HCT116 (cell line): ENCODE measurements around the gene FGF8. TPM values are rescaled to one million over a fixed set of nuclear protein-coding genes. Genes with fewer than 3 reads are reported as not detected.
"Not testable (repeated sequence)": the region's sequence is repeated elsewhere in the genome, so short reads cannot be mapped to it uniquely, and the experiment has no call there.

Experiments
- ATAC-seq: fragments of 200-7000 bp; cut with Tn5 transposase; 2 replicates; pipeline ENCODE4 v1.9.1; 2020; ENCODE audit warnings: mild to moderate bottlenecking, moderate library complexity
- BruUV-seq: library from RNA; stranded (reverse); fragments of 400-500 nt; replicated peaks from 2 replicates; lab custom pipeline; 2021; lab: Mats Ljungman, UMichigan
- CTCF ChIA-PET: fragments of 300-600 bp; sonication (Branson Sonifier 250); formaldehyde crosslinking; loops from one replicate; lab custom pipeline; 2021; ENCODE audit warnings: antibody characterized with exemption; lab: Charles Lee
- POLR2A ChIA-PET: fragments of 300-600, 350-600 bp; sonication (Branson Sonifier 250); formaldehyde crosslinking; loops from one replicate; lab custom pipeline; 2021; ENCODE audit warnings: antibody characterized with exemption; lab: Charles Lee
- RAD21 ChIA-PET, 2 experiments: fragments of 300-600 bp; sonication (Branson Sonifier 250); formaldehyde crosslinking; loops; one replicate each; lab custom pipeline; 2023; ENCODE audit warnings: low total read pairs in 2 of 2; ENCODE audit not compliant: uncharacterized antibody in 2 of 2, unreplicated experiment in 2 of 2, low non-redundant PET in 1 of 2; lab: Charles Lee
- DNase-seq: peaks from one replicate; pipeline ENCODE4 v3.0.0-alpha.2; 2010; ENCODE audit warnings: low read depth, low spot score
- H2AFZ ChIP-seq: fragments of 200-600 bp; shearing (Covaris generic), sonication (generic); 2 replicates; pipeline ENCODE4 v1.6.1; 2017; ENCODE audit warnings: low read depth, mixed run types, mixed read lengths, antibody characterized with exemption, low read length; ENCODE audit not compliant: poor library complexity, severe bottlenecking
- H3K27ac ChIP-seq: 2 replicates; pipeline ENCODE4 v1.5.1; 2012; ENCODE audit warnings: low read depth, low read length
- H3K27me3 ChIP-seq: fragments of 200-600 bp; sonication (generic); 2 replicates; pipeline ENCODE4 v1.6.1; 2016; ENCODE audit warnings: mixed run types, low read length, mixed read lengths; ENCODE audit not compliant: insufficient read depth
- H3K36me3 ChIP-seq, 2 experiments: fragments of 200-500 bp in 1 of 2; fragments of 200-600 bp in 1 of 2; sonication (Bioruptor generic) in 1 of 2; sonication (generic) in 1 of 2; 2 replicates each; pipeline versions ENCODE4 v1.5.1 to v1.6.1; 2014 to 2016; ENCODE audit warnings: low read length in 2 of 2, inconsistent platforms in 1 of 2, mixed read lengths in 1 of 2, mixed run types in 1 of 2; ENCODE audit not compliant: insufficient read depth in 2 of 2, control insufficient read depth in 1 of 2
- H3K4me1 ChIP-seq, 2 experiments: fragments of 200-600 bp in 1 of 2; sonication (generic) in 1 of 2; 2 replicates each; pipeline versions ENCODE4 v1.5.1 to v1.6.1; 2012 to 2017; ENCODE audit warnings: low read length in 2 of 2, inconsistent platforms in 1 of 2, mild to moderate bottlenecking in 1 of 2, mixed read lengths in 1 of 2, mixed run types in 1 of 2, moderate library complexity in 1 of 2; ENCODE audit not compliant: insufficient read depth in 2 of 2, control insufficient read depth in 1 of 2
- H3K4me2 ChIP-seq: fragments of 200-600 bp; sonication (generic); 2 replicates; pipeline ENCODE4 v1.6.1; 2017; ENCODE audit warnings: mixed run types, low read length, mixed read lengths
- H3K4me3 ChIP-seq, 2 experiments: fragments of 200-600 bp in 1 of 2; sonication (generic) in 1 of 2; replicated peaks in 1 of 2; 2 replicates each; pipeline ENCODE4 v1.5.1; 2011 to 2016; ENCODE audit warnings: low read length in 2 of 2, control low read depth in 1 of 2, low read depth in 1 of 2, mild to moderate bottlenecking in 1 of 2, mixed read lengths in 1 of 2, mixed run types in 1 of 2
- H3K79me2 ChIP-seq: fragments of 200-600 bp; sonication (generic); 2 replicates; pipeline ENCODE4 v1.6.1; 2017; ENCODE audit warnings: mild to moderate bottlenecking, mixed run types, low read length, moderate library complexity, mixed read lengths; ENCODE audit not compliant: insufficient read depth
- H3K9ac ChIP-seq: fragments of 200-600 bp; sonication (generic); 2 replicates; pipeline ENCODE4 v1.6.1; 2016; ENCODE audit warnings: low read length, mixed read lengths
- H3K9me2 ChIP-seq: fragments of 200-600 bp; sonication (generic), shearing (Covaris generic); 2 replicates; pipeline ENCODE4 v1.6.1; 2017; ENCODE audit warnings: mixed run types, mild to moderate bottlenecking, moderate library complexity; ENCODE audit not compliant: insufficient read depth
- H3K9me3 ChIP-seq, 2 experiments: fragments of 200-500 bp in 1 of 2; fragments of 200-600 bp in 1 of 2; sonication (Bioruptor generic) in 1 of 2; sonication (generic) in 1 of 2; 2 replicates each; pipeline ENCODE4 v1.6.1; 2014 to 2017; ENCODE audit warnings: low read length in 2 of 2, mixed read lengths in 2 of 2, inconsistent platforms in 1 of 2, low read depth in 1 of 2, mild to moderate bottlenecking in 1 of 2, mixed run types in 1 of 2, moderate library complexity in 1 of 2; ENCODE audit not compliant: control insufficient read depth in 1 of 2, insufficient read depth in 1 of 2
- H4K20me1 ChIP-seq: fragments of 200-600 bp; sonication (generic), shearing (Covaris generic); 2 replicates; pipeline ENCODE4 v1.6.1; 2017; ENCODE audit warnings: mixed run types, mild to moderate bottlenecking, moderate library complexity; ENCODE audit not compliant: insufficient read depth
- ELF1 ChIP-seq: IDR thresholded peaks from 2 replicates; pipeline ENCODE4 v1.6.1; 2012; ENCODE audit warnings: low read depth, borderline replicate concordance
- POLR2A ChIP-seq: IDR thresholded peaks from 2 replicates; pipeline ENCODE4 v1.7.0; 2011; ENCODE audit warnings: borderline replicate concordance; ENCODE audit not compliant: insufficient read depth, insufficient read length; ENCODE audit errors: extremely low read depth
- POLR2AphosphoS5 ChIP-seq: IDR thresholded peaks from 2 replicates; pipeline ENCODE4 v1.6.1; 2011; ENCODE audit warnings: mild to moderate bottlenecking, low read depth, low read length, moderate library complexity
- SIN3A ChIP-seq: IDR thresholded peaks from 2 replicates; pipeline ENCODE4 v1.6.1; 2012; ENCODE audit warnings: low read depth
- ZFX ChIP-seq: fragments of 450-650 bp; IDR thresholded peaks from 2 replicates; pipeline ENCODE4 v1.6.1; 2017
- intact Hi-C: fragments of 100-400 bp; cut with micrococcal nuclease; formaldehyde crosslinking; loops from 2 replicates; pipeline ENCODE4 v1.10.0; 2022
- total RNA-seq: library from RNA; stranded (reverse); gene quantifications from one replicate; pipeline ENCODE4 v1.2.1, GENCODE V29; 2021; ENCODE audit not compliant: unreplicated experiment
- TF ChIP-seq, protein P1 (sequence below): IDR thresholded peaks from 2 replicates; pipeline ENCODE4 v1.6.1; 2011; ENCODE audit warnings: mild to moderate bottlenecking, low read length, moderate library complexity; ENCODE audit not compliant: insufficient replicate concordance; ENCODE audit errors: extremely low read depth
- TF ChIP-seq, protein P2 (sequence below): IDR thresholded peaks from 2 replicates; pipeline ENCODE4 v1.6.1; 2012
- TF ChIP-seq, protein P3 (sequence below), 3 experiments: fragments of 200-600 bp in 1 of 3; sonication (generic) in 1 of 3; IDR thresholded peaks in 2 of 3; conservative IDR thresholded peaks in 1 of 3; 2 replicates each; pipeline ENCODE4 v1.5.1; 2012 to 2017; ENCODE audit warnings: low read depth in 2 of 3, low read length in 2 of 3, antibody characterized with exemption in 1 of 3, borderline replicate concordance in 1 of 3, control low read depth in 1 of 3, mild to moderate bottlenecking in 1 of 3, mixed read lengths in 1 of 3, mixed run types in 1 of 3, moderate library complexity in 1 of 3; ENCODE audit not compliant: insufficient read depth in 1 of 3

Gene FGF8
- total RNA-seq, 1 experiment from 2014 or later, result 2.7 TPM

DNA sequence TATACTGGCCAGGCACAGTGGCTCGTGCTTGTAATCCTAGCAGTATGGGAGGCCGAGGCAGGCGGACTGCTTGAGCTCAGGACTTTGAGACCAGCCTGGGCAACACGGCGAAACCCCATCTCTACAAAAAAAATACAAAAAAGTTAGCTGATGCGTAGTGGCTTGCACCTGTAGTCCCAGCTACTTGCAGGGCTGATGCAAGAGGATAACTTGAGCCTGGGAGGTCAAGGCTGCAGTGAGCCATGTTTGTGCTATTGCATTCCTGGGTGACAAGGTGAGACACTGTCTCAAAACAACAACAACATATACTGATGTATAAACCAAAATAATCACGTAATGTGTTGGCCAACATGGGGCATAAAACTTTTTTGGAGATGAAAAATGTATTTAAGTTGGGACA lies 13.8 kb upstream of the FGF8 start:
- BruUV-seq, result no TSS peak
- Histone ChIP-seq H3K9me2 (no peaks in the 10 kb centered on the region), H2AFZ (no peak overlapping the region), H3K4me1 (peaks cover 0 to 1% of the 10 kb centered on the region in 2 experiments; a peak in 1 of 4 replicates), H4K20me1 (0 out of 2 replicates have a peak, but pooled peaks cover 4% of the 10 kb centered on the region), H3K4me3 (no peak overlapping the region), H3K36me3 (peaks cover 57 to 74% of the 10 kb centered on the region in 2 experiments), H3K27ac (no peak overlapping the region), H3K9me3 (no peaks in the 10 kb centered on the region), H3K4me2 (no peak overlapping the region), H3K79me2 (peaks cover 40% of the 10 kb centered on the region), H3K9ac (no peak overlapping the region)
- intact Hi-C loops, result no loop called here
- DNase-seq (no peak), ATAC-seq (no peak)
- POLR2A ChIA-PET, result no interaction called here
- RAD21 ChIA-PET, result no interaction called here
- TF ChIP-seq POLR2AphosphoS5, result no peak
- no peak for TF ChIP-seq POLR2A
- TF ChIP-seq ELF1, result no peak
- no peak for TF ChIP-seq ZFX
- TF ChIP-seq SIN3A, result no peak
- TF ChIP-seq, protein P1, sequence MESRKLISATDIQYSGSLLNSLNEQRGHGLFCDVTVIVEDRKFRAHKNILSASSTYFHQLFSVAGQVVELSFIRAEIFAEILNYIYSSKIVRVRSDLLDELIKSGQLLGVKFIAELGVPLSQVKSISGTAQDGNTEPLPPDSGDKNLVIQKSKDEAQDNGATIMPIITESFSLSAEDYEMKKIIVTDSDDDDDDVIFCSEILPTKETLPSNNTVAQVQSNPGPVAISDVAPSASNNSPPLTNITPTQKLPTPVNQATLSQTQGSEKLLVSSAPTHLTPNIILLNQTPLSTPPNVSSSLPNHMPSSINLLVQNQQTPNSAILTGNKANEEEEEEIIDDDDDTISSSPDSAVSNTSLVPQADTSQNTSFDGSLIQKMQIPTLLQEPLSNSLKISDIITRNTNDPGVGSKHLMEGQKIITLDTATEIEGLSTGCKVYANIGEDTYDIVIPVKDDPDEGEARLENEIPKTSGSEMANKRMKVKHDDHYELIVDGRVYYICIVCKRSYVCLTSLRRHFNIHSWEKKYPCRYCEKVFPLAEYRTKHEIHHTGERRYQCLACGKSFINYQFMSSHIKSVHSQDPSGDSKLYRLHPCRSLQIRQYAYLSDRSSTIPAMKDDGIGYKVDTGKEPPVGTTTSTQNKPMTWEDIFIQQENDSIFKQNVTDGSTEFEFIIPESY, result no peak
- TF ChIP-seq, protein P2, sequence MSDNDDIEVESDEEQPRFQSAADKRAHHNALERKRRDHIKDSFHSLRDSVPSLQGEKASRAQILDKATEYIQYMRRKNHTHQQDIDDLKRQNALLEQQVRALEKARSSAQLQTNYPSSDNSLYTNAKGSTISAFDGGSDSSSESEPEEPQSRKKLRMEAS, result no peak
- TF ChIP-seq, protein P3, sequence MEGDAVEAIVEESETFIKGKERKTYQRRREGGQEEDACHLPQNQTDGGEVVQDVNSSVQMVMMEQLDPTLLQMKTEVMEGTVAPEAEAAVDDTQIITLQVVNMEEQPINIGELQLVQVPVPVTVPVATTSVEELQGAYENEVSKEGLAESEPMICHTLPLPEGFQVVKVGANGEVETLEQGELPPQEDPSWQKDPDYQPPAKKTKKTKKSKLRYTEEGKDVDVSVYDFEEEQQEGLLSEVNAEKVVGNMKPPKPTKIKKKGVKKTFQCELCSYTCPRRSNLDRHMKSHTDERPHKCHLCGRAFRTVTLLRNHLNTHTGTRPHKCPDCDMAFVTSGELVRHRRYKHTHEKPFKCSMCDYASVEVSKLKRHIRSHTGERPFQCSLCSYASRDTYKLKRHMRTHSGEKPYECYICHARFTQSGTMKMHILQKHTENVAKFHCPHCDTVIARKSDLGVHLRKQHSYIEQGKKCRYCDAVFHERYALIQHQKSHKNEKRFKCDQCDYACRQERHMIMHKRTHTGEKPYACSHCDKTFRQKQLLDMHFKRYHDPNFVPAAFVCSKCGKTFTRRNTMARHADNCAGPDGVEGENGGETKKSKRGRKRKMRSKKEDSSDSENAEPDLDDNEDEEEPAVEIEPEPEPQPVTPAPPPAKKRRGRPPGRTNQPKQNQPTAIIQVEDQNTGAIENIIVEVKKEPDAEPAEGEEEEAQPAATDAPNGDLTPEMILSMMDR (IDR thresholded peaks at IDR 0.05 in 2 of 3, conservative IDR thresholded peaks at IDR 0.05 in 1 of 3; ENCODE audit: borderline replicate concordance in 1 of 3, insufficient read depth in 1 of 3, low read depth in 2 of 3, low read length in 2 of 3), result no peak
- TF ChIP-seq, all 23 proteins: peak for 0
- CTCF ChIA-PET, result interaction anchor here (0.7 to 0.9 kb wide), 2 partner anchors 9 to 317 kb away, joined by 3 to 4 read pairs; no protein-coding TSS in a partner anchor
- no peaks in the 10 kb centered on the region for H3K27me3 ChIP-seq

DNA sequence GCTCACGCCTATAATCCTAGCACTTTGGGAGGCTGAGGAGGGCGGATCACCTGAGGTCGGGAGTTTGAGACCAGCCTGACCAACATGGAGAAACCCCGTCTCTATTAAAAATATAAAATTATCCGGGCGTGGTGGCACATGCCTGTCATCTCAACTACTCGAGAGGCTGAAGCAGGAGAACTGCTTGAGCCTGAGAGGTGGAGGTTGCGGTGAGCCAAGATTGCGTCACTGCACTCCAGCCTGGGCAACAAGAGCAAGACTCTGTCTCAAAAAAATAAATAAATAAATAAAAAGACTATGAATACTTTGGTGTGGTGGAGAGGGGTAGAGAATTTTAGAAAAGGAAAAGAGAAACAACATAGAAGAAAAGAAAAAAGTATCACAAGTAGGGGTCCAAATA lies 13.3 kb upstream of the FGF8 start:
- ATAC-seq, RAD21 ChIA-PET, DNase-seq, BruUV-seq, H3K9me3 ChIP-seq, H2AFZ ChIP-seq, H3K9me2 ChIP-seq, H3K4me2 ChIP-seq, H3K9ac ChIP-seq, H3K27ac ChIP-seq, H3K4me3 ChIP-seq, intact Hi-C loops, H4K20me1 ChIP-seq, H3K27me3 ChIP-seq, H3K4me1 ChIP-seq, POLR2A ChIA-PET: not testable (repeated sequence)
- Histone ChIP-seq H3K79me2 (peaks cover 35% of the 10 kb centered on the region), H3K36me3 (peaks cover 53 to 70% of the 10 kb centered on the region in 2 experiments)
- CTCF ChIA-PET, result interaction anchor here (0.9 kb wide), 1 partner anchor 8 kb away, joined by 4 read pairs; no protein-coding TSS in a partner anchor
